GM23248 (cell line): ENCODE measurements around the gene IRF1.

ENCODE experiments used
- EZH2 ChIP-seq: fragments of 200-600 bp; sonication (generic); IDR thresholded peaks from 2 replicates; pipeline ENCODE4 v1.6.1; 2018; ENCODE audit warnings: antibody characterized with exemption, mild to moderate bottlenecking; ENCODE audit not compliant: insufficient read depth, poor library complexity, severe bottlenecking
- EZH2phosphoT487 ChIP-seq: fragments of 200-600 bp; sonication (generic); IDR thresholded peaks from 2 replicates; pipeline ENCODE4 v1.6.1; 2018; ENCODE audit warnings: antibody characterized with exemption, moderate library complexity, mild to moderate bottlenecking, low read depth; ENCODE audit not compliant: insufficient read depth

- TF ChIP-seq EZH2 (no peak), EZH2phosphoT487 (no peak)
Measured at GRCh38 chr5:132446621-132447020, 44.0 kb downstream of the IRF1 start.
